ENCODE measurements around the gene BABAM2. TPM values are rescaled to one million over a fixed set of nuclear protein-coding genes. Genes with fewer than 3 reads are reported as not detected.

The BABAM2 gene
- total RNA-seq, 3 donors from 2014 or later (not counting 1 experiment from before 2014, with no cell fraction given): 54.6 to 66.1 (median 59.5) TPM

DNA sequence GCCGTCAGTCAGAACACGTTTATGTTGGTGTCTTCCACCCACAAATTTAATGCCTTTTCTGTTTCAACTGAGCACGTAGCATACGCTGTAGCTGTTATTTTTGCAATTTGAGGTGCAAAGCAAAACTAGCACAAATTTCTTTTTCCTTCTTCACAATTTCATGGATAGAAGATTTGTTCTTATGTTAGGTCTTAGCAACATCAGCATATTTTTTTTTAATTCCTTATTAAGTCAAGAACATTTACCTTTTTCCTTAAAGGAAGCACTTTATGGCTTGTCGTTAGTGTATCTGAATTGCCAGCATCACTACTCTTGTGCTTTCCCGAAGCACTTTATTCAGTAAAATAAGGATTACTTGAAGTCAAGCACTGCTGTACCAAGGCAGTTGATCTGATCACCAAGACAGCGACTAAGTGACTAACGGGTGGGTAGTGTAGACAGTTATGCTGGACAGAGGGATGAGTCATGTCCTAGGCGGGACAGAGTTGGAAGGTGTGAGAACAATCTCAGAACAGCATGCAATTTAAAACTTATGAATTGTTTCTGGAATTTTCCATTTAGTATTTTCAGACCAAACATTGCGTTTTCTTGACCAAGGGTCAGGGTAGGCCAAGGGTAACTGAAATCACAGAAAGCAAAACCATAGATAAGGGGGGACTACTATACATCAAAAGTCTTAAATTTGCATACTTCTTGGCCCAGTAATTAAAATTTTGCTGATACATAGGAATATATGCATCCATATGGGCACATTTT is 13.3 kb downstream of the BABAM2 start:
- Histone ChIP-seq H3K4me3 (ENCODE audit: low read length) (no peak overlapping the region), H3K4me1 (ENCODE audit: control insufficient read depth, insufficient read depth, low read length) (no peaks in the 10 kb centered on the region), H3K9me3 (ENCODE audit: control insufficient read depth, insufficient read depth, low read length) (no peaks in the 10 kb centered on the region), H3K27me3 (ENCODE audit: control insufficient read depth, insufficient read depth, low read length) (no peaks in the 10 kb centered on the region), H3K36me3 (ENCODE audit: control insufficient read depth, insufficient read depth, low read length) (peaks cover 13% of the 10 kb centered on the region), H3K27ac (ENCODE audit: low read length) (no peak overlapping the region)
- H3K27ac Mint-ChIP-seq: no peak overlapping the region
- TF ChIP-seq CTCF (IDR thresholded peaks at IDR 0.05): no peak
- H3K4me1 Mint-ChIP-seq: peaks cover 13 to 31% of the 10 kb centered on the region in 2 donors
- no peak overlapping the region for H3K4me3 Mint-ChIP-seq
- H3K27me3 Mint-ChIP-seq (ENCODE audit: low read depth in 2 of 2): no peaks in the 10 kb centered on the region
- intact Hi-C loops (cut with micrococcal nuclease): no loop called here
- no peaks in the 10 kb centered on the region for H3K36me3 Mint-ChIP-seq
- no peak for DNase-seq
- WGBS (ENCODE audit: insufficient coverage): 94% methylated on average over 10 of the region's 10 CpGs
- peak in 2 of 3 donors; percentile 54 to 70 for ATAC-seq
- H3K9me3 Mint-ChIP-seq: no peaks in the 10 kb centered on the region

DNA sequence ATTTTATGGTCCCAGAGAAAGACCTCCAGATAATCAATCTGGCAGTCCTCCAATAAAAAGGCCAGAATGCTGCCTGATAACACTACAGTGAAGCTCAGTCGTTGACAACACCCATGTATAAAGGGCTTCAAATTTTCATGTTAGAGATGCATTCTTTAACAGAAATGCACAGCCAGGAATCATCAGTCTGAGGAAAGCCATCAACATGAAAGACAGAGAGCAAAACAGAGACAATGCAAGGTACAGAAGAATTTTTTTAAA is 13.8 kb downstream of the BABAM2 start:
- intact Hi-C loops (cut with micrococcal nuclease): no loop called here
- Mint-ChIP-seq H3K27me3 (ENCODE audit: low read depth in 2 of 2) (no peaks in the 10 kb centered on the region), H3K4me3 (no peak overlapping the region), H3K9me3 (no peaks in the 10 kb centered on the region), H3K4me1 (peaks cover 15 to 31% of the 10 kb centered on the region in 2 donors), H3K27ac (no peak overlapping the region), H3K36me3 (no peaks in the 10 kb centered on the region)
- H3K36me3 ChIP-seq (ENCODE audit: control insufficient read depth, insufficient read depth, low read length): peaks cover 10% of the 10 kb centered on the region
- H3K27ac ChIP-seq (ENCODE audit: low read length): no peak overlapping the region
- ATAC-seq (no peak), DNase-seq (no peak)
- no peaks in the 10 kb centered on the region for H3K4me1 ChIP-seq (ENCODE audit: control insufficient read depth, insufficient read depth, low read length)
- H3K4me3 ChIP-seq (ENCODE audit: low read length): no peak overlapping the region
- H3K27me3 ChIP-seq (ENCODE audit: control insufficient read depth, insufficient read depth, low read length): no peaks in the 10 kb centered on the region
- no peaks in the 10 kb centered on the region for H3K9me3 ChIP-seq (ENCODE audit: control insufficient read depth, insufficient read depth, low read length)
- WGBS (ENCODE audit: insufficient coverage): 94% methylated on average over 1 of the region's 1 CpG
- TF ChIP-seq CTCF (IDR thresholded peaks at IDR 0.05): no peak

- WGBS (ENCODE audit: insufficient coverage): 97% methylated on average over 1 of the region's 1 CpG
- Histone ChIP-seq H3K4me1 (ENCODE audit: control insufficient read depth, insufficient read depth, low read length) (no peaks in the 10 kb centered on the region), H3K27me3 (ENCODE audit: control insufficient read depth, insufficient read depth, low read length) (no peaks in the 10 kb centered on the region), H3K36me3 (ENCODE audit: control insufficient read depth, insufficient read depth, low read length) (peaks cover 10% of the 10 kb centered on the region), H3K9me3 (ENCODE audit: control insufficient read depth, insufficient read depth, low read length) (no peaks in the 10 kb centered on the region), H3K27ac (ENCODE audit: low read length) (no peak overlapping the region), H3K4me3 (ENCODE audit: low read length) (no peak overlapping the region)
- peaks cover 19 to 31% of the 10 kb centered on the region in 2 donors for H3K4me1 Mint-ChIP-seq
- H3K27me3 Mint-ChIP-seq (ENCODE audit: low read depth in 2 of 2): no peaks in the 10 kb centered on the region
- H3K36me3 Mint-ChIP-seq: no peaks in the 10 kb centered on the region
- intact Hi-C loops (cut with micrococcal nuclease): no loop called here
- H3K9me3 Mint-ChIP-seq: no peaks in the 10 kb centered on the region
- peak overlapping the region in 1 of 2 donors; percentile 3 for H3K27ac Mint-ChIP-seq
- no peak for ATAC-seq
- no peak for TF ChIP-seq CTCF (IDR thresholded peaks at IDR 0.05)
- no peak overlapping the region for H3K4me3 Mint-ChIP-seq
- no peak for DNase-seq
Observed at GRCh38 chr2:27906074-27906473, 15.5 kb downstream of the BABAM2 start.

DNA sequence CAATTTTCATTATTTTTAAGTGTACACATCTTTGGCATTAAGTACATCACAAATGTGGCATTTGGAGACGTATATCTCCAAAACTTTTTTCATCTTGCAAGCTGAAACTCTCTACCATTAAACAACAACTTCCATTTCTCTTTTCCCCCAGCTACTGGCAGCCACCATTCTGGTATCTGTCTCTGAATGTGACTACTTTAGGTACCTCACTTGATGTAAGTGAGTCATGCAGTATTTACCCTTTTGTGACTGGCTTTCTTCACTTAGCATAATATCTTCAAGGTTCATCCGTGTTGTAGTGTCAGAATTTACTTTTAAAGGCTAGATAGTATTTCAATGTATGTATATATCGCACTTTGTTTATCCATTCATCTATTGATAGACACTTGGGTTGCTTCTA is 17.0 kb downstream of the BABAM2 start:
- Histone ChIP-seq H3K4me1 (ENCODE audit: control insufficient read depth, insufficient read depth, low read length) (no peaks in the 10 kb centered on the region), H3K4me3 (ENCODE audit: low read length) (no peak overlapping the region), H3K36me3 (ENCODE audit: control insufficient read depth, insufficient read depth, low read length) (peaks cover 6% of the 10 kb centered on the region), H3K27ac (ENCODE audit: low read length) (no peak overlapping the region), H3K27me3 (ENCODE audit: control insufficient read depth, insufficient read depth, low read length) (no peaks in the 10 kb centered on the region), H3K9me3 (ENCODE audit: control insufficient read depth, insufficient read depth, low read length) (no peaks in the 10 kb centered on the region)
- H3K27ac Mint-ChIP-seq: no peak overlapping the region
- no peak for ATAC-seq
- no peak for DNase-seq
- H3K27me3 Mint-ChIP-seq (ENCODE audit: low read depth in 2 of 2): no peaks in the 10 kb centered on the region
- peaks cover 19 to 31% of the 10 kb centered on the region in 2 donors for H3K4me1 Mint-ChIP-seq
- H3K4me3 Mint-ChIP-seq: no peak overlapping the region
- intact Hi-C loops (cut with micrococcal nuclease): no loop called here
- WGBS (ENCODE audit: insufficient coverage): 96% methylated on average over 1 of the region's 3 CpGs
- H3K9me3 Mint-ChIP-seq: no peaks in the 10 kb centered on the region
- H3K36me3 Mint-ChIP-seq: no peaks in the 10 kb centered on the region
- no peak for TF ChIP-seq CTCF (IDR thresholded peaks at IDR 0.05)
